ENCODE measurements around the gene CDH3.

The CDH3 gene

DNA sequence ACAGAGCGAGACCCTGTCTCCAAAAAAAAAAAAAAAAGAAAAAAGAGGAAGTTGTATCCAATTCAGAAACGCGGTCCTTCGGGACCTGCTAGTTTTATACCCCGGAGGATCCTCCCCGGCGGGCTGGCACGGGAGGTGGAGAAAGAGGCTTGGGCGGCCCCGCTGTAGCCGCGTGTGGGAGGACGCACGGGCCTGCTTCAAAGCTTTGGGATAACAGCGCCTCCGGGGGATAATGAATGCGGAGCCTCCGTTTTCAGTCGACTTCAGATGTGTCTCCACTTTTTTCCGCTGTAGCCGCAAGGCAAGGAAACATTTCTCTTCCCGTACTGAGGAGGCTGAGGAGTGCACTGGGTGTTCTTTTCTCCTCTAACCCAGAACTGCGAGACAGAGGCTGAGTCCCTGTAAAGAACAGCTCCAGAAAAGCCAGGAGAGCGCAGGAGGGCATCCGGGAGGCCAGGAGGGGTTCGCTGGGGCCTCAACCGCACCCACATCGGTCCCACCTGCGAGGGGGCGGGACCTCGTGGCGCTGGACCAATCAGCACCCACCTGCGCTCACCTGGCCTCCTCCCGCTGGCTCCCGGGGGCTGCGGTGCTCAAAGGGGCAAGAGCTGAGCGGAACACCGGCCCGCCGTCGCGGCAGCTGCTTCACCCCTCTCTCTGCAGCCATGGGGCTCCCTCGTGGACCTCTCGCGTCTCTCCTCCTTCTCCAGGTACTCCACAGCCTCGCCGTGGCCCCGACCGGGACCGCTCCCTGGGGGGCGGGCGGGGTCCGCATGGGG is at the start of gene CDH3:
Gene CDH3 (plus strand): TSS at position 596 of the 779 bp plus-strand sequence. CDS start 70 bp downstream, at position 666.
- in situ Hi-C loops (cut with HindIII; ENCODE audit: low pct_ligation_motif_present, low pct_unique_long_range_greater_than_20kb, low sequenced_read_pairs) = no loop called here
- peak; percentile 25 for DNase-seq

- in situ Hi-C loops (cut with HindIII; ENCODE audit: low pct_ligation_motif_present, low pct_unique_long_range_greater_than_20kb, low sequenced_read_pairs) = no loop called here
- DNase-seq = no peak
Measured at GRCh38 chr16:68596266-68596665, 48.8 kb upstream of the CDH3 start.

DNA sequence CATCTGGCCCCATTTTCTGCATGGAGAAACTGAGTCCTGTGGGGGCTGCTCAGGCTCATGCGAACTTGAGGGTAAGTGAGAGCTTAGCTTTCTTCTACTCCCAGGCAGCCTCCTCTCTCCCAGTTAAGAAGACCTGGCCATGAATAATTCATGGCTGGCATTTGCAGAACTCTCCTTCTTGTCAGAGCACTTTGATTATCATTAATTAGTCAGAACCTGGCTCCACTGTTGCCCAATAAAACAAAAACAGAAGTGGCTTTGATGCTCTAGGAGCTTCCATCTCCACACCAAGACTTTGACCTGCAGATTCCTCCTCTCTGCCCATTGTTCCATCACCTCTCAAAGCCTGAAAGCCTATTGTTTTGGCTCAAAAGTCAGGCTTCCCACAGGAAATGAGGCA is 45.5 kb upstream of the CDH3 start:
- in situ Hi-C loops (cut with HindIII; ENCODE audit: low pct_ligation_motif_present, low pct_unique_long_range_greater_than_20kb, low sequenced_read_pairs) = no loop called here
- DNase-seq = no peak

DNA sequence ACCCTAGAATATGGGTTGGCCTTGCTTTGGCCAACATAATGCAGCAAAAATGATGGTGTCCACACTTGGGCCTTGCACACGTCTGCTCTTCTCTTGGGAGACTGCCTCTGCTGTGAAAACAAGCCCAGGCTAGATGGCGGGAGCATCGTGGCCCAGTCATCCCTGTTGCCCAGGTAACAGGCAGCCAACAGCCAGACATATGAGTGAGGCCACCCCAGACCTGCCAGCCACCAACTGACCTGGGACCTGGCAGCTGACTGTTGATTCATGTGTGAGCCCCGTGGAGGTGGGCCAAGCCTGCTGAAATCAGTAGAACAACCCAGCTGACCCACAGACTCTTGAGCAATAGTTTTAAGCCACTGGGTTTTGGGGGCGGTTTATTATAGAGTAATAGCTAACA is 39.4 kb upstream of the CDH3 start:
- in situ Hi-C loops (cut with HindIII; ENCODE audit: low pct_ligation_motif_present, low pct_unique_long_range_greater_than_20kb, low sequenced_read_pairs) = no loop called here
- no peak for DNase-seq

- in situ Hi-C loops (cut with HindIII; ENCODE audit: low pct_ligation_motif_present, low pct_unique_long_range_greater_than_20kb, low sequenced_read_pairs) = no loop called here
- no peak for DNase-seq
Measured at GRCh38 chr16:68607443-68607842, 37.7 kb upstream of the CDH3 start.

DNA sequence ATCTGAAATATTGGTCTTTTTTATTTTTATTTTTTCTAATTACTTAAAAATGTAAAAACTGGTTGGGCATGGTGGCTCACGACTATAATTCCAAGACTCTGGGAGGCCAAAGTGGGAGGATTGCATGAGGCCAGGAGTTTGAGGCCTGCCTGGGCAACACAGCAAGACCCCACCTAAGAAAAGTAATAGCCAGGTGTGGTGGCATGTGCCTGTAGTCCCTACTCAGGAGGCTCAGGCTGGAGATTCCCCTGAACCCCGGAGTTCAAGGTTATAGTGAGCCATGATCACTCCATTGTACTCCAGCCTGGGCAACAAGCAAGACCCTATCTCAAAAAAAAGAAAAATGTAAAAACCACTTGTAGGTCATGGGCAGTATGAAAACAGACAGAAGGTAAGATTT is 36.8 kb upstream of the CDH3 start:
- no peak for DNase-seq
- in situ Hi-C loops (cut with HindIII; ENCODE audit: low pct_ligation_motif_present, low pct_unique_long_range_greater_than_20kb, low sequenced_read_pairs) = no loop called here

GRCh38 chr16:68612996-68613395 is 32.1 kb upstream of the CDH3 start:
- in situ Hi-C loops (cut with HindIII; ENCODE audit: low pct_ligation_motif_present, low pct_unique_long_range_greater_than_20kb, low sequenced_read_pairs) = no loop called here
- DNase-seq = no peak

- in situ Hi-C loops (cut with HindIII; ENCODE audit: low pct_ligation_motif_present, low pct_unique_long_range_greater_than_20kb, low sequenced_read_pairs) = no loop called here
- DNase-seq = no peak
Measured at GRCh38 chr16:68617734-68618133, 27.4 kb upstream of the CDH3 start.

DNA sequence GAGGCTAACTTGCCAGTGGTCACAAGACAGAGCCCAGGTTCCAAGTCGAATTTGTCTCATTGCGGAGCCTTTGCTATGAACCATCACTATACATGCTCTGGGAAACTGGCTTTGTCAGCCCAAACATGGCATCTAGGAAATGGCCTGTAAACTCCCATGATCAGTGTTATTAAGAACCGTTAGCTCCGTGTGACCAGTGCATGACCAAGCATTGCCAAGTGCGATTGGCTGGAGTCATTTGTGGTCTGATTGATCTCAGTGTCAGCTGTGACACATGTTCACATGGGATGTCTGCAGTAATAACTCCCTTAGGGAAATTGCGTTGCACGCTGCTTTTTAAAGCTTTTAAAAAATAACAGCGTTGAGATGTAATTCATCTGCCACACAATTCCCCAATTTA is 18.6 kb upstream of the CDH3 start:
- no peak for DNase-seq
- in situ Hi-C loops (cut with HindIII; ENCODE audit: low pct_ligation_motif_present, low pct_unique_long_range_greater_than_20kb, low sequenced_read_pairs) = no loop called here

DNA sequence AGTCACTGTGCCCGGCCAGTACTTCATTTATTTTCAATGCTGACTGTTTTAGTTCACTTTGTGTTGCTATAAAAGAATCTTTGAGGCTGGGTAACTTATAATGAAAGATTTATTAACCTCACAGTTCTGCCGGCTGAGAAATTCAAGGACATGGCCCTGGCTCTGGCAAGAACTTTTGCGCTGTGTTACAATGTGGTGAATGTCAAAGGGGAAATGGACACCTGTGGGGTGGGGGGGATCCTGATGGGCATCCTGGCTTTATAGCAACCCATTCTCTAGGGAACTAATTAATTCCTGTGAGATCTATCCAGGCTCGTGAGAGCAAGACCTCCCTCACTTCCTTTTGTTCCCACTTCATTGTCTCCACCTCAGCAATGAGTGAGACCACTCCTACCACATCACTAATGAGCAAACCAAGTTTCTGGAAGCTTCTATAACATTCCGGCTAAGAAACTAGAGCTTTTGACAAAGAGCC is 17.1 kb upstream of the CDH3 start:
- no peak for DNase-seq
- in situ Hi-C loops (cut with HindIII; ENCODE audit: low pct_ligation_motif_present, low pct_unique_long_range_greater_than_20kb, low sequenced_read_pairs) = no loop called here

- no peak for DNase-seq
- in situ Hi-C loops (cut with HindIII; ENCODE audit: low pct_ligation_motif_present, low pct_unique_long_range_greater_than_20kb, low sequenced_read_pairs) = no loop called here
Measured at GRCh38 chr16:68629351-68629910, 15.7 kb upstream of the CDH3 start.

GRCh38 chr16:68636064-68636560 is 9.0 kb upstream of the CDH3 start:
- DNase-seq = no peak
- in situ Hi-C loops (cut with HindIII; ENCODE audit: low pct_ligation_motif_present, low pct_unique_long_range_greater_than_20kb, low sequenced_read_pairs) = no loop called here

DNA sequence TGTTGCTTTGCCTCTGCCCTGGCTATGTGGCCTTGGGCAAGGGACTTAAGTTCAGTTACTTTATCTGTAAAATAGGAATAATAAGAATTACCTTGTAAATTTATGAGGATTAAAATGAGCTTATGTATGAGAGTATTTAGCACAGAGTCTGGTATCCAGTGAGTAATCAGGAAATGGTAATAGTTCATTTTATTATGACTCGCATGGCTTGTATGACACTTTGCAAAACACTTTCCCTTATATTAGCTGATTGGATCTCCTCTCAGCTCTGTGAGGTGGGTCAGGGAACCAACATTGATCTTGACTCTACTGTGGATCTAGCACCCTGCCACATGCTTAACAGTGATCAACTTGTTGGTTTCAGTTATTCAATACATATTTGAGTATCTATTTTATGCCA is 8.3 kb upstream of the CDH3 start:
- DNase-seq = no peak
- in situ Hi-C loops (cut with HindIII; ENCODE audit: low pct_ligation_motif_present, low pct_unique_long_range_greater_than_20kb, low sequenced_read_pairs) = no loop called here

DNA sequence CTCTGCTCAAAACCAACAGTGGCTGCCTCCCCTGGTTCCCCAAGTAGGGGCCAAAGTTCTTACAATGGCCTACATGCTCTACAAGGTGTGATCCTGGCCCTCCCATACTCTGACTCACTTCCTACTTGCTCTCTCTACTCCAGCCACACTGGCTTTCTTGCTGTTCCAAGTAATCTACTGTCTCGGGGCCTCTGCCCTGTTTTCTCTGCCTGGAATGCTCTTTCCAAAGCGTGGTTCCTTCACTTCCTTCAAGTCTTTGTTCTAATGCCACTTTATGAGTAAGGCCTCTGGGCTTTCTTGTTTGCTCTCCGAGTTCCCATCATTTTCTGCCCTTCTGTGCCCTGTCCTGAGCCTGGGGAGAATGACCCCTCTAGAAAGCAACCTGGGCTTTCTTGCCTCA is 4.1 kb upstream of the CDH3 start:
- in situ Hi-C loops (cut with HindIII; ENCODE audit: low pct_ligation_motif_present, low pct_unique_long_range_greater_than_20kb, low sequenced_read_pairs) = no loop called here
- DNase-seq = no peak

- in situ Hi-C loops (cut with HindIII; ENCODE audit: low pct_ligation_motif_present, low pct_unique_long_range_greater_than_20kb, low sequenced_read_pairs) = no loop called here
- no peak for DNase-seq
Measured at GRCh38 chr16:68642047-68642435, 3.1 kb upstream of the CDH3 start.

- no peak for DNase-seq
- in situ Hi-C loops (cut with HindIII; ENCODE audit: low pct_ligation_motif_present, low pct_unique_long_range_greater_than_20kb, low sequenced_read_pairs) = no loop called here
Measured at GRCh38 chr16:68642436-68643101, 2.5 kb upstream of the CDH3 start.

GRCh38 chr16:68643227-68643626 is 1.9 kb upstream of the CDH3 start:
- in situ Hi-C loops (cut with HindIII; ENCODE audit: low pct_ligation_motif_present, low pct_unique_long_range_greater_than_20kb, low sequenced_read_pairs) = no loop called here
- no peak for DNase-seq

DNA sequence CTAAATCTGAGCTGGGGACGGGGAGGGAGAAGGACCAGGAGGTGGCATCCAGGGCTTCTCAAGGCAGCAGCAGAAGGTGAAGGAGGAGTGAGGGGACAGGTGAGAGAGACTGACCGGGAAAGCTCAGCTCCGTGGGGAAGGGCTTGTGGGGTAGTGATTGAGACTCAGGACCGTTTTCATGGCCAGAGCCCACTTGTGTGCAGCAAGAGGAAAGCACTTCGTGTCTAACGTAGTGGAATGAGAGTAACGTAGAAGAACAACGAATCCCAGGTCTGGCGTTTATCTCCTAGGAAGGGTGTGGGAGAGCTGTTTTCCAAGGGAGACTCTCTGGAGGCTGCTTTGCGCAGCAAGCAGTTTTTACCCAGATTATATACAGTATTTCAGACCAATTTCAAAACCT is 1.3 kb upstream of the CDH3 start:
- no peak for DNase-seq

DNA sequence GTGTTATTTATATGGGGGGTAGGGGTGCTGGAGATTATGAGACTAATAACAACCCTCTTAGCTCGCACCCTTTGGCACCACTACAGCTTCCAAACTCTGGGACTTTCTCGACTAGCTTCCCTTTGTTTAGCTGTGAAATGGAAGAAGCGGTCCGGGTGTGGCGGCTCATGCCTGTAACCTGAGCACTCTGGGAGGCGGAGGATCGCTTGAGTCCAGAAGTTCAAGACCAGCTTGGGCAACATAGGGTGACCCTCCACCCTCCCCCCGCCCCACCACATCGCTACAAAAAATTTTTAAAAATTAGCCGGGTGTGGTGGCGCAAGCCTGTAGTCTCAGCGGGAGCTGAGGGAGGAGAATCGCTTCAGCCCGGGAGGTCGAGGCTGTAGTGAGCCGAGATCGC is 814 bp upstream of the CDH3 start:
- no peak for DNase-seq
- in situ Hi-C loops (cut with HindIII; ENCODE audit: low pct_ligation_motif_present, low pct_unique_long_range_greater_than_20kb, low sequenced_read_pairs) = no loop called here

More for the DNA sequence above, 1.3 kb upstream of the CDH3 start:
- in situ Hi-C loops (cut with HindIII; ENCODE audit: low pct_ligation_motif_present, low pct_unique_long_range_greater_than_20kb, low sequenced_read_pairs) = no loop called here

Measured in ACHN (cell line).